Measurements from ENCODE around the gene RPL4.

DNA sequence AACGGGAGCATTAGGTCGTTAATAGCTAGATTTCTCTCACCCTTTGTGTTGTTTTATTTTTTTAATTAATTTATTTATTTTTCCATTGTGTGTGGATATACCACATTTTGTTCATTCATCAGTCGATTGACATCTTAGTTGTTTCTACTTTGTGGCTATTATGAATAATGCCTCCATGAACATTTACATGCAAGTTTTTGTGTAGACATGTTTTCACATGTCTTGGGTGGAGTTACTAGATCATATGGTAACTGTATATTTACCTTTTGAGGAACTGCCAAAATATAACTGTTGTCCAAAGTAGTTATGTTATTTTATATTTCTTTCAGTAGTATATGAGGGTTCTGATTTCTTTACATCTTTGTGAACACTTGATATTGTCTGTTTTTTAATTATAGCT, 19.3 kb upstream of the RPL4 start:
- TF ChIP-seq, protein P1, sequence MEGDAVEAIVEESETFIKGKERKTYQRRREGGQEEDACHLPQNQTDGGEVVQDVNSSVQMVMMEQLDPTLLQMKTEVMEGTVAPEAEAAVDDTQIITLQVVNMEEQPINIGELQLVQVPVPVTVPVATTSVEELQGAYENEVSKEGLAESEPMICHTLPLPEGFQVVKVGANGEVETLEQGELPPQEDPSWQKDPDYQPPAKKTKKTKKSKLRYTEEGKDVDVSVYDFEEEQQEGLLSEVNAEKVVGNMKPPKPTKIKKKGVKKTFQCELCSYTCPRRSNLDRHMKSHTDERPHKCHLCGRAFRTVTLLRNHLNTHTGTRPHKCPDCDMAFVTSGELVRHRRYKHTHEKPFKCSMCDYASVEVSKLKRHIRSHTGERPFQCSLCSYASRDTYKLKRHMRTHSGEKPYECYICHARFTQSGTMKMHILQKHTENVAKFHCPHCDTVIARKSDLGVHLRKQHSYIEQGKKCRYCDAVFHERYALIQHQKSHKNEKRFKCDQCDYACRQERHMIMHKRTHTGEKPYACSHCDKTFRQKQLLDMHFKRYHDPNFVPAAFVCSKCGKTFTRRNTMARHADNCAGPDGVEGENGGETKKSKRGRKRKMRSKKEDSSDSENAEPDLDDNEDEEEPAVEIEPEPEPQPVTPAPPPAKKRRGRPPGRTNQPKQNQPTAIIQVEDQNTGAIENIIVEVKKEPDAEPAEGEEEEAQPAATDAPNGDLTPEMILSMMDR (IDR thresholded peaks at IDR 0.05; ENCODE audit: borderline replicate concordance, extremely low read depth, low read length, poor library complexity, severe bottlenecking): no peak
- TF ChIP-seq EZH2 (IDR thresholded peaks at IDR 0.05; ENCODE audit: borderline replicate concordance, low read depth, low read length, severe bottlenecking): no peak

Measured in DND-41 (cell line).